Renal pelvis (tissue), 3 donors: ENCODE data around the gene NMRK1. TPM values are rescaled to one million over a fixed set of nuclear protein-coding genes. Genes with fewer than 3 reads are reported as not detected.

Experiments used
- polyA plus RNA-seq, 3 donors: library from polyadenylated mRNA; unstranded; fragments of 120-200 nt; gene quantifications; one replicate each; pipeline ENCODE4 v1.2.1, GENCODE V29; 2013; ENCODE audit not compliant: insufficient read length in 3 of 3

The NMRK1 gene
- polyA plus RNA-seq, 3 donors = 18.0 to 27.4 (median 27.0) TPM

Other genes starting within 250 kb of the NMRK1 start
- under 1 TPM; 0.54 to 0.95 (median 0.61) TPM for gene TRPM6, start 200.2 kb downstream of the NMRK1 start, polyA plus RNA-seq
- gene C9orf40, start 135.2 kb downstream of the NMRK1 start, polyA plus RNA-seq = 1 to 10 TPM; 6.4 to 6.8 (median 6.5) TPM
- gene CARNMT1, start 59.9 kb downstream of the NMRK1 start, polyA plus RNA-seq = 10 to 100 TPM; 17.6 to 20.4 (median 19.0) TPM
- 10 to 100 TPM; 21.7 to 26.1 (median 24.7) TPM for gene OSTF1, start 359 bp upstream of the NMRK1 start, polyA plus RNA-seq